HG03378 (cell line): Measurements from ENCODE around the gene TCAIM.
"Not testable (repeated sequence)": the region's sequence is repeated elsewhere in the genome, so short reads cannot be mapped to it uniquely, and the experiment has no call there.

ENCODE experiments used
- ATAC-seq: cut with Tn5 transposase; IDR thresholded peaks from one replicate; pipeline ENCODE4 v1.9.1; 2021; ENCODE audit warnings: mild to moderate bottlenecking, moderate library complexity; ENCODE audit not compliant: unreplicated experiment

TCAIM gene

GRCh38 chr3:44343421-44343820 is 4.9 kb downstream of the TCAIM start:
- ATAC-seq: no peak

DNA sequence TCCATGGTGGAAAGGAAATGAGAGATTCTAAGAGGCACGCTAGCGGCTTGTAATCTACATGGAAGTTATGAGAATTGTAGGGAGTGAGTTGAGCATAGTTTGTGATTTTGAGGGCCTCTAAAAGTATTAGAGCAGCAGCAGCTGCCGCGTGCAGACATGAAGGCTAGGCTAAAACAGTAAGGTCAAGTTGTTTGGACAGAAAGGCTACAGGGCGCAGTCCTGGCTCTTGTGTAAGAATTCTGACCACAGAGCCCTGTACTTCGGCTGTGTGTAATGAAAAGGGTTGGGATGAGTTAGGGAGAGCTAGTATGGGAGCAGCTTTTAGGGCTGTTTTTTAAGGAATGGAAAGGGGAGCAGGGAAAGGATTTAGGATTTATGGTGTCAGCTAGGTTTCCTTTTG is 8.0 kb downstream of the TCAIM start:
- ATAC-seq: not testable (repeated sequence)

DNA sequence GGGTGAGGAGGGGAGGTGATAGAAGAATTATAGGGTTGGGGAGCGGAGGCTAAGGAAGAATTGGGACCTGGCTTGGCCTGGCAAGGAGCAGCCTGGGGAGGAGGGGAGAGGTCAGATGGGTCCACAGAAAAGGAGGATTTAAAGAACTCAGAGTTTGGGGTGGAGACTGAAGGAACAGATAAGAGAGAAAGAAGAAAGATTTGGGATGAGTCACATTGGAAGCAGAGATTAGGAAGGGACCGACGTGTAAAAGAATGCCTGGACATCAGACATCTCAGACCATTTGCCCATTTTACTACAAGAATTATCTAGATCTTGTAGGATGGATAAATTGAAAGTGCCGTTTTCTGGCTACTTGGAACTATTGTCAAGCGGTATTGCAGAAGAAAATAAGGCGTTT is 10.4 kb downstream of the TCAIM start:
- ATAC-seq: no peak

DNA sequence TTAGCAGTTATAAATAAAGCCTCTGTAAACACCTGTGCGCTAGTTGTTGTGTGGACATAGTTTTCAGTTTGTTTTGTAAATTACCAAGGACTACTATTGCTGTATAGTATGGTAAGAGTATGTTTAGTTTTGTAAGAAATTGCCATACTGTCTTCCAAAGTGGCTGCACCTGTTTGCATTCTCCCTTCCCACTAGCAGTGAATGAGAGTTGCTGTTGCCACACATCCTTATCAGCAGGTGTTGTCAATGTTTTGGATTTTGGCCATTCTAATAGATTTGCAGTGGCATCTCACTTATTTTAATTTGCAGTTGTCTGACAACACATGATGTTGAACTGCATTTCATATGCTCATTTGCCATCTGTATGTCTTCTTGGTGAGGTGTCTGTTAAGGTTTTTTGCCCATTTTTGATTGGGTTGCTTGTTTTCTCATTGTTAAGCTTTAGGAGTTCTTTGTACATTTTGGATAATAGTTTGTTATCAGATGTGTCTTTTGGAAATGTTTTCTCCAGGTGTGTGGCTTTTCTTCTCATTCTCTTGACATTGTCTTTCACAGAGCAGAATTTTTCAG is 14.9 kb downstream of the TCAIM start:
- no peak for ATAC-seq

DNA sequence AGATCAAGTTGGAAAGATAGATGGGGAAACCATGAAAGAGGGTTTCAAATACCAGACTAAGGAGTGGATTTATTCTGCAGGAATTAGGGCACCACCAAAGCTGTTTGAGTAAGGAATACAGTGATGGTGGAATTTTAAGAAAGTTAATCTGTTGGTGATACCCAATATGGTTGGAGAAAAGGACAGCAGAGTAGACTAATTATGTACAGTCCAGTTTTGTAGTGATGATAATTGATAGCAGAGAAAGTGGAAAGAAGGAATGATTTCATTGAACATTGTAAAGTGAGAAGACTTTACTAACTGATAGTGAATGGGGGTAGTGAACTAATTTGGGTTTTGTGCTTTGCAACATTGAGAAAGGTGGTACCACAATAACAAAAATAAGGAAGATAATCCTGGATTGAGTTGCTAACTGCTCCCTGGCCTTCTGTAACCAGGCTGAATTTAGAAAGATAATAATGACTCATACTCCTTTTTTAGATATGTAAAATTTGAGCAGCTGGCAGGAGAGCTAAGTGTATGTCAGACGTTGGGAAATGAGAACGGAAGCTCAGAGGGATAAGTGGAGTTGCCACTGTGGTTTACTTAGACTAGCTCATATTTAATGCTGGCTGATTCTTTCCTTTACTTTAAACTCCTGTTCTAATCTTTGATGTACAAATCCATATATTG is 16.9 kb downstream of the TCAIM start:
- no peak for ATAC-seq

DNA sequence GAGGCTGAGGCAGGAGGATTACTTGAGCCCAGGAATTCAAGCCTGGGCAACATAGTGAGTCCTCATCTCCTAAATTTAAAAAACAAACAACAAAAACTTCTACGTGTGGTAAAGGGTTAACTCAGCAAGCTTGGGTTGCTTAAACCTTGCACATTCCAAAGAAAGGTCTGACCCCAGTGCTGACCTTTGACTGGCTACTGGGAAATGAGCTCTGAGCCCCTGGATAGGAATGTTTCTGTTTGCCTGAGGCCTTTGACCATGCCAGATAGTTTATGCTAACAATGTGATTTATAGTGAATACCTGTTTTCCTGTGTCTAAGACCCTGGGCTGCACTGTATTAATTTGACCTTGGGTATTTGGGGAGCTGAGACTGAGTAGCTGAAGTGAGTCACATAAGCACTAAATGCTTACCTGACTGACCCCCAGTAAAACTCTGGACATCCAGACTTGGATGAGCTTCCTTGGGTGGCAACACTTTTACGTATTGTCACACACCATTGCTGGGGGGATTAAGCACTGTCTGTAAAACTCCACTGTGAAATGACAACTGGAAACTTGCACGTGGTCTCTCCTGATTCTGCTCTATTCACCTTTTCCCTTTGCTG is 20.7 kb downstream of the TCAIM start:
- ATAC-seq: no peak

DNA sequence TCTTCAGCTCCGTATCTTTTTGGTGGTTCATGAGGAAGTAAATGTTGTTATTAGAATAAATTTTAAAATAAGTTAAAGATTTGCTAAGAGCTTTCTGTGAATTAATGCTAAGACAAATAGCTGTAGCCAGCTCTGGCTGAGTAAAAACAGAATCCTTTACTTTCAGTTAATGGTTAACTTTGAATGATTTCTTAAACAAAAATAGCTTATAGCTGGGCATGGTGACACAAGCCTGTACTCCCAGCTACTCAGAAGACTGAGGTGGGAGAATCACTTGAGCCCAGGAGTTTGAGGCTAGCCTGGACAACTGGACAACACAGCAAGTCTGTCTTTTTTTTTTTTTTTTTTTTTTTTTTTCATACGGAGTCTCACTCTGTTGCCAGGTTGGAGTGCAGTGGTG is 25.0 kb downstream of the TCAIM start:
- no peak for ATAC-seq

DNA sequence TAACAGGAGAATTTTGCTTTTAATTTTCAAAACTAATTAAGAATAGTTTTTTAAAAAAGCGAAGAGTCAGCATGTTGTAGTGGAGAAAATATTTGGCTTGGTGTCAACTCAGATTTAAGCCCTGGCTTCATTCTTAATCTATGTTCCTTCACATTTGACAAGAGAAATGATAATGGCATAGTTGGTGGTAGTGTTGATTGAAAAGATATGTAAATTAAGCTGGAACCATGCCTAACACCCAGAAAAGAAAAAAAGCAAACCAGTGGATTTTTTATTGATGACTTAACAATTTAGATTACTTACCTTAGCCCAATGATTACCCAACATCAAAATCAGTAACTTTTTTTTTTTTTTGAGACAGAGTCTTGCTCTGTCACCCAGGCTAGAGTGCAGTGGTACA is 27.4 kb downstream of the TCAIM start:
- no peak for ATAC-seq

DNA sequence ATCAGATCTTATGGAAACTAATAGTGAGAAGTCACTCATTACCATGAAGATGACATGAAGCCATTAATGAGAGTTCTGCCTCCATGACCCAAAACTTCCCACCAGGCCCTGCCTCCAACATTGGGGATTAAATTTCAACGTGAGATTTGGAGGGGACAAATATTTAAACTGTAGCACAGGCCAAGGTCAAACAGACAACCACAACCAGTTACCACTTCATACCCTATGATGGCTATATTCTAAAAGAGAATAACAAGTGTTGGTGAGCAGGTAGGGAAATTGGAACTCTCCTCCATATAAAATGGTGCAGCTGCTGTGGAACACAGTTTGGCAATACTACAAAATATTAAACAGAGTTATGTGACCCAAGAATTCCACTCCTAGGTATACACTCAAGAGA is 36.9 kb downstream of the TCAIM start:
- ATAC-seq: no peak

DNA sequence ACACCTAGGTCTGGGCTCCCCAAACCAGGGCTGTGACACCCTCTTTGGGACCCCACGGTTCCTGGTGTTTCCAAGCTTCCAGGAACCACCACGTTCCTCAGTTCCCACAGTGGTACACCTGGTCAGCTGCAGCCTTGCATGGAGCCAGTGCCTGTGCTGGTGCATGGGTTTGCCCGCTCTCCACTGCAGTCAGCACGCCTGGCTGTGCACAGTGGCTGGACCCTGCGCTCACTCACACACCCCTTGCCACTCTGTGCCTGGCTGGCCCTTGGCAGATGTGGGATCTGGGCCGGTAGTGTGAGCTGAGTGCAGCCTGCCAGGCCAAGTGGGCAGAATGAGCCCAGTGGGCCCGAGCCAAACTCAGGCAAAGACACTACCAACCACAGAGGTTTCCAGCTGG is 48.8 kb downstream of the TCAIM start:
- ATAC-seq: no peak

DNA sequence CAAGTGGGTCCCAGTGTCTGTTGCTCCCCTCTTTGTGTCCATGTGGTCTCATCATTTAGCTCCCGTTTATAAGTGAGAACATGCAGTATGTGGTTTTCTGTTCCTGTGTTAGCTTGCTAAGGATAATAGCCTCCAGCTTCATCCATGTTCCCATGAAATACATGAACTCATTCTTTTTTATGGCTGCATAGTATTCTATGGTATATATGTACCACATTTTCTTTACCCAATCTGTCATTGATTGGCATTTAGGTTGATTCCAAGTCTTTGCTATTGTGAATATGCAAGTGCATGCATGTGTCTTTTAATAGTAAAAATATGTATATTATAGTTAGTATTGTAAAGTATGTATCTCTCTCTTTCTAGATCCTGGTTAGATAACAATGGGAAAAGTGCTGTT is 53.9 kb downstream of the TCAIM start:
- no peak for ATAC-seq

DNA sequence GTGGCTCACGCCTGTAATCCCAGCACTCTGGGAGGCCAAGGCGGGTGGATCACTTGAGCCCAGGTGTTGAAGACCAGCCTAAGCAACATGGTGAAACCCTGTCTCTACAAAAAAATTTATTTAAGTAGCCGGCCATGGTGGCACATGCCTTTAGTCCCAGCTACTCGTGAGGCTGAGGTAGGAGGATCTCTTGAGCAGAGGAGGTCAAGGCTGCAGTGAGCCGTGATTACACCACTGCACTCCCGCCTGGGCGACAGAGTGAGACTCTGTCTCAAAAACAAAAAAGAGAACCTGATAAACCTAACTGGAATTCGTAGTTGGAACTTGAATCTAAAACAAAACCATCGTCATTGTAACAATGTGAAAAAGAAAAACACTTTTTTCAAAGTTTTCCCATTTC is 57.1 kb downstream of the TCAIM start:
- ATAC-seq: no peak

DNA sequence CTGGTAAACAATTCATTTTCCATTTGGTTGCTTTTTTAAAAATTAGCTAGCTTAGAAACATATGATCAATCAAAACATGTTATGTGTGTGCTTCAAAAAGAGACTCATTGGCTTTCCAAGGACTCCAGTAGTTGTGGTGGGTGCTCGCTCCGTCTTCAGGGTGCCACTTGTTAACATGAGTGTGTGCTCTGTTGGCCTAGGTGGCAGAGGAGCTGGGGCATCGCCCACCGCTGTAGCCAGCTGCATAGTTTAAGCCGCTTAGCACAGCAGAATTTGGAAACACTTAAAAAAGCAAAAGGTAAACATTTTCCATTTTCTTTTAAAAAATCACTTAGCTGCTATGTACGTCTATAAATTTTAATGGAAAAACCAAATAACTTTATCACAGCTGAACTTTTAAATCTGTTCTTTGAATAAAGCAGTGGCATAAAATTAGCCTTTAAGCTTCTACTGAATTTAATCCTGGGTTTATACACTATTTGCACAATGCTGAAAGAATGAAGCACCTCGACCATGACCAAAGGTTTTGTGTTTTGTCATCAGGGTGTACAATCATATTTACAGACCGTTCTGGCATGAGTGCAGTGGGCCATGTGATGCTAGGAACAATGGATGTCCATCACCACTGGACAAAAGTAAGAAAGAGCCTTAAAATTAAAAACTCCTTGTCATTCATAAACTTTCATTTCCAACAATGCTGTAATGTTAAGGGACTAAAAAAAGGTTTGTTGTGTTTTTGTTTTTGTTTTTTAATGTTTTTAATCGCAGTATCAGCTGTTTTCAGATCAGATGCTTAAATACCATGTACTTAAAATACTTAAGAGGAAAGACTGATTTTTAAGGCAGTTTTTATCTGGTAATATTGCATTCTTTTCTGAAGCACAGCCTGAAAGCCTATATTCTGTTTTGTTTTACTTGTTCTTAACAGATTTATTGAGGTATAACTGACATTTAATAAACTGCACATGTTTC is 57.9 kb downstream of the TCAIM start:
- no peak for ATAC-seq

DNA sequence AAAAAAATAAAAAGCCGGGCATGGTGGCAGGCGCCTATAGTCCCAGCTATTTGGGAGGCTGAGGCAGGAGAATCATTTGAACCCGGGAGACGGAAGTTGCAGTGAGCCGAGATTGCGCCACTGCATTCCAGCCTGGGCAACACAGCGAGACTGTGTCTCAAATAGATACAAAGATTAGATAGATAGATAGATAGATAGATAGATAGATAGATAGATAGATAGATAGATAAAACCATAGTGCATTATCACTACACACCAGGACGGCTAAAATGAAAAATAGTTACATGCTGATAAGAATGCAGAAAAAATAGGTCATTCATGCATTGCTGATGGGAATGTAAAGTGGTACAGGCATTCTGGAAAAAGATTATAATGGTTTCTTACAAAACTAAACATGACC is 59.7 kb downstream of the TCAIM start:
- not testable (repeated sequence) for ATAC-seq

DNA sequence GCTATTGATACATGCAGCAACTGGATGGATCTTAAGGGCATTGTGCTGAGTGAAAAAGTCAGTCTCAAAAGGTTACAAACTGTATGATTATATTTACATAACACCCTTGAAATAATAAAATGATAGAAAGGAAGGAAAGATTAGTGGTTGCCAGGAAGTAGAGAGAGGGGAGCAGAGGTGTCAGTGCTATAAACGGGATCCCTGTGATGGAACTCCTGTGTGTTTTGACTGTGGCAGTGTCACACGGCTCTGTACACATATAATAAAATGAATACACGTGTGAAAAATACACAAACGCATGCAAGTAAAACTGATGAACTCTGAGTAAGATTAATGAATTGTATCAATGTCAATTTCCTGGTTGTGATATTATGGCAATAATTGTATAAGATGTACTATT is 60.3 kb downstream of the TCAIM start:
- ATAC-seq: no peak

- ATAC-seq: no peak
Observed at GRCh38 chr3:44400771-44401170, 62.2 kb downstream of the TCAIM start.

DNA sequence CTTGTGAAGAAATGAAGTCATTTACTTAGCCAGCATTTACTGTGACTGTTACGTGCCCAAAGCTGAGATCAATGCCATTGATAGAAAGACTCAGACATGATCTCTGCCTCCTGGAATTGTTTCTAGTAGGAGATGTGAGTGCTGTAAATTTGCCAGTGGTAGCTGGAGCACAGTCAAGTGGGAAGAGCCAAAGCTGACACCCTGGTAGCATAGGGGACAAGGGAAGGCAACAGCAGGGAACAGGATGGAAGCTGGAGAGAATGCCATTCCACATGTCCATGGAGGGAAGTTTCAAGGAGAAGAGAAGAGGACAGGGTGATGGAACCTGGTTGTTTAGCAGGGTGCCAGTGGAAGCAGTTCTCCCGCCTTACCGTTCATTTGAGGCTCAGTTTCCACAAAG is 64.0 kb downstream of the TCAIM start:
- no peak for ATAC-seq

DNA sequence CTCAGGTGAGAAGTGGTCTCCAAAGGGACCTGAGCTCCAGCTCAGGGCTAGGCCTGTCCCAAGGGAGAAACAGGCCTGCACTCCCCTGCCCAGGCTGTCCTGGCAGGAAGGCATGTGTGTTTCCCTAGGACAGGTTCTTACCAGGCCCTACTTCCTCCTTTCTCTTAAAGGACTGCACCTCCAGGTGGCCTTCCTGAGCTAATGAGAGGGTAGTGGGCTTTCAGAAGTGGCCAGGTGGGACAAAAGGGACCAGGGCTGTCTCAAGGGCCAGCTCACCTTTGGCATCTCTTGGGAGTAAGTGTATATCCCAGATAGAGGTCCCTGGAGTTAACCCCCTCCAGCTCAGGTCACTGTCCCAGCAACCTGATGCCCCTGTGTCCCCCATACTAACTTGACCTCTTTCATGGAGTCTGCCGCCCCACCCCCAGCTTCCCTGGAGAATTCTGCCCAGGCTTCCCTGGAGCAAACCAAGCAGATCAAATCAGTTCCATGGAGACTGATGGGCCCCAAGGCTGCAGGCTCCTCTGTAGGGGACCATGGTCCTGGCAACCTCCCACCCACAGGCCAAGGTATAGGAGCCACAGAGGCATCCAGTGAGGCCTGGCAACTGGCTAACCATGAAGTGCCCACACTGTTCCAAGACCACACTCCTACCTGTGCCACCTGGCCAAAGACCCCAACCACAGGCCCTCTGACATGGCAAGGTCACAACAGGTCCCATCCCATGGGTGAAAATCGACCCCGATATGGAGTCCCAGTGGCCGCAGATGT is 71.3 kb downstream of the TCAIM start:
- ATAC-seq: no peak

- ATAC-seq: no peak
Observed at GRCh38 chr3:44411031-44411645, 72.6 kb downstream of the TCAIM start.

GRCh38 chr3:44412365-44412764 is 73.8 kb downstream of the TCAIM start:
- ATAC-seq: no peak
